Hepatocyte (in vitro differentiated cells): Measurements from ENCODE around the gene LHX3. TPM values are rescaled to one million over a fixed set of nuclear protein-coding genes. Genes with fewer than 3 reads are reported as not detected.

Source experiments
- DNase-seq: peaks from one replicate; pipeline ENCODE4 v3.0.0-alpha.2; 2016; ENCODE audit warnings: low spot score
- H2AFZ ChIP-seq: fragments of 200-600 bp; sonication (generic); 2 replicates; pipeline ENCODE4 v1.6.0; 2016; ENCODE audit warnings: antibody characterized with exemption, mild to moderate bottlenecking
- H3K27ac ChIP-seq: fragments of 200-600 bp; sonication (generic); 2 replicates; pipeline ENCODE4 v1.5.1; 2016; ENCODE audit warnings: mild to moderate bottlenecking
- H3K27me3 ChIP-seq: fragments of 200-600 bp; sonication (generic); 2 replicates; pipeline ENCODE4 v1.6.1; 2016
- H3K36me3 ChIP-seq: fragments of 200-600 bp; sonication (generic); replicated peaks from 2 replicates; pipeline ENCODE4 v1.5.1; 2016; ENCODE audit warnings: low read depth; ENCODE audit not compliant: insufficient read depth
- H3K4me1 ChIP-seq: fragments of 200-600 bp; sonication (generic); 2 replicates; pipeline ENCODE4 v1.5.1; 2016; ENCODE audit warnings: mild to moderate bottlenecking, moderate library complexity; ENCODE audit not compliant: insufficient read depth
- H3K4me2 ChIP-seq: fragments of 200-600 bp; sonication (generic); 2 replicates; pipeline ENCODE4 v1.6.0; 2016
- H3K4me3 ChIP-seq: fragments of 200-600 bp; sonication (generic); 2 replicates; pipeline ENCODE4 v1.5.1; 2016; ENCODE audit warnings: mild to moderate bottlenecking
- H3K79me2 ChIP-seq: fragments of 200-600 bp; sonication (generic); 2 replicates; pipeline ENCODE4 v1.6.0; 2017; ENCODE audit warnings: mild to moderate bottlenecking
- H3K9me2 ChIP-seq: fragments of 200-600 bp; sonication (generic); replicated peaks from 2 replicates; pipeline ENCODE4 v1.6.0; 2017; ENCODE audit warnings: mild to moderate bottlenecking; ENCODE audit not compliant: insufficient read depth
- H3K9me3 ChIP-seq: fragments of 200-600 bp; sonication (generic); 2 replicates; pipeline ENCODE4 v1.5.1; 2016; ENCODE audit warnings: low read depth, mild to moderate bottlenecking
- H4K20me1 ChIP-seq: fragments of 200-600 bp; sonication (generic); 2 replicates; pipeline ENCODE4 v1.6.0; 2016; ENCODE audit warnings: mild to moderate bottlenecking; ENCODE audit not compliant: insufficient read depth, poor library complexity, severe bottlenecking
- CTCF ChIP-seq: fragments of 200-600 bp; sonication (generic); IDR thresholded peaks from 2 replicates; pipeline ENCODE4 v1.5.1; 2016; ENCODE audit warnings: antibody characterized with exemption, mild to moderate bottlenecking; ENCODE audit not compliant: poor library complexity
- EZH2 ChIP-seq: fragments of 200-600 bp; sonication (generic); IDR thresholded peaks from 2 replicates; pipeline ENCODE4 v1.6.1; 2016; ENCODE audit warnings: antibody characterized with exemption, mild to moderate bottlenecking, borderline replicate concordance
- EZH2phosphoT487 ChIP-seq: fragments of 200-600 bp; sonication (generic); IDR thresholded peaks from one replicate; pipeline ENCODE4 v1.6.1; 2018; ENCODE audit warnings: antibody characterized with exemption, mild to moderate bottlenecking, low read depth, moderate library complexity; ENCODE audit not compliant: unreplicated experiment, severe bottlenecking
- WGBS: methylation state at CpG from one replicate; pipeline ENCODE4 v1.1.6; 2016; ENCODE audit warnings: low lambda C conversion rate; ENCODE audit errors: missing lambda C conversion rate; 5-methylcytosine and 5-hydroxymethylcytosine counted together
- polyA plus RNA-seq: library from polyadenylated mRNA; unstranded; fragments of >200 nt; fragmentation: Nextera tagmentation; extraction: Ambion mirVana; gene quantifications from 2 replicates; pipeline ENCODE4 v1.2.1, GENCODE V29; 2016
- total RNA-seq: library from RNA; depleted of rRNA; stranded (reverse); fragments of >200 nt; gene quantifications from 2 replicates; pipeline ENCODE4 v1.2.3, GENCODE V29; 2014

Gene LHX3
- total and polyA plus RNA-seq, 2 experiments from 2014 or later = not detected

- H3K4me1 ChIP-seq = no peaks in the 10 kb centered on the region
- H4K20me1 ChIP-seq = no peaks in the 10 kb centered on the region
- no peak for DNase-seq
- no peaks in the 10 kb centered on the region for H3K9me2 ChIP-seq
- H2AFZ ChIP-seq = no peak overlapping the region
- WGBS = 92% methylated on average over 12 of the region's 12 CpGs
- H3K27me3 ChIP-seq = no peaks in the 10 kb centered on the region
- no peaks in the 10 kb centered on the region for H3K79me2 ChIP-seq
- no peak overlapping the region for H3K4me3 ChIP-seq
- H3K27ac ChIP-seq = no peak overlapping the region
- no peaks in the 10 kb centered on the region for H3K9me3 ChIP-seq
- H3K36me3 ChIP-seq = no peaks in the 10 kb centered on the region
- TF ChIP-seq CTCF (no peak), EZH2phosphoT487 (no peak), EZH2 (no peak)
- no peak overlapping the region for H3K4me2 ChIP-seq
These were observed 55.6 kb downstream of the LHX3 start for GRCh38 chr9:136149337-136149736.

- 93% methylated on average over 13 of the region's 14 CpGs for WGBS
- TF ChIP-seq EZH2phosphoT487 (no peak), CTCF (no peak), EZH2 (no peak)
- Histone ChIP-seq H3K36me3 (no peaks in the 10 kb centered on the region), H3K27me3 (no peaks in the 10 kb centered on the region), H3K4me3 (no peak overlapping the region), H2AFZ (no peak overlapping the region), H3K27ac (no peak overlapping the region), H3K4me1 (no peaks in the 10 kb centered on the region), H4K20me1 (no peaks in the 10 kb centered on the region), H3K9me3 (no peaks in the 10 kb centered on the region), H3K79me2 (no peaks in the 10 kb centered on the region), H3K4me2 (no peak overlapping the region), H3K9me2 (no peaks in the 10 kb centered on the region)
- DNase-seq = no peak
These were observed 56.2 kb downstream of the LHX3 start for GRCh38 chr9:136148766-136149165.

- H4K20me1 ChIP-seq = no peaks in the 10 kb centered on the region
- no peaks in the 10 kb centered on the region for H3K36me3 ChIP-seq
- H3K27ac ChIP-seq = no peak overlapping the region
- no peak for DNase-seq
- H3K4me3 ChIP-seq = no peak overlapping the region
- H3K79me2 ChIP-seq = no peaks in the 10 kb centered on the region
- TF ChIP-seq CTCF (no peak), EZH2 (no peak), EZH2phosphoT487 (no peak)
- WGBS = 63% methylated on average over 30 of the region's 35 CpGs
- H3K9me2 ChIP-seq = no peaks in the 10 kb centered on the region
- H2AFZ ChIP-seq = no peak overlapping the region
- no peaks in the 10 kb centered on the region for H3K27me3 ChIP-seq
- H3K9me3 ChIP-seq = no peaks in the 10 kb centered on the region
- no peaks in the 10 kb centered on the region for H3K4me1 ChIP-seq
- H3K4me2 ChIP-seq = no peak overlapping the region
These were observed 56.8 kb downstream of the LHX3 start for GRCh38 chr9:136147890-136148714.
